ENCODE data around the gene SLC22A14.
"Not testable (repeated sequence)": the region's sequence is repeated elsewhere in the genome, so short reads cannot be mapped to it uniquely, and the experiment has no call there.

SLC22A14 gene

DNA sequence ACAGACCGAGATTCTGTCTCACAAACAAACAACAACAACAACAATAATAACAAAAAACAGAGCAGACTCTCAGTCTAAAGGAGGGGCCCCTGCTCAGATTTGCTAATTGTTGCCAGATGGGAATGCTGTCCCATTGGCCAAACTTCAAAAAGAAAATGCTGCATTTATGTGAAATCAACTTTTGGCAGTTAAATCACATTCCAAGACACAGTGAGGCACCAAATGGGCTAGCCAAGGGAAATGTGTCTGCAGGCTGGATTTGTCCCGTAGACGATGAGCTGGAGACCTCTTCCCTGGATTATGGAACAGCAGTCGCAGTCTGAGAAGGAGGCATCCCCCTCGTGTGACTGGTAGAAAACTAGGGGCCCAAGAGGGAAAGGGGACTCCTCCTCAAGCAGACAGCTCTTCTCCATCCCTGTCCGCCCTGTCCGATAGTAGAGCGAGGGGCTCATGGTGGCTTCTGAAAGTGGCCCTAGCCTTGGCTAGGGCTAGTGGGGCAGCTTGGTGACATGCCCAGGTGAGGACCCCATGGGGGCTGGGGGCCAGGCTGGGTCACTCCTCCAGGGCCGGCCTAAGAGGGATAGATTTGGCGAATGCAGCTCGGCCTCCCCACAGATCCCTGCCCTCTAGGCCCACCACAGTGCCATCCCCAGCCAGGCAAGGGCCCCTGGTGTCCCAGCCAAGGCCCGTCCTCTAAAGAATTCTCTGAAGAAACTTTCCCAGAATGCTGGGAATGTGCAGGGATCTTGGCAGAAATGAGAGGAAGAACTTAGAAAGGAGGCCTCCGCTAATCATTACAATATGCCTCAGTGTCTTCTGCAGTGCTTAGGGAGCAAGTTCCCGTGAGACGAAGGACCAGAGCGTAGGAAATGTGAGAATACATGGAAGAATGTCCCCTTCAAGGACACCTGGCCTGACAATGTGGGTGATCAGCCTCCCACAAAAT lies 2.0 kb downstream of the SLC22A14 start:
- Mint-ChIP-seq H3K27me3 (no peaks in the 10 kb centered on the region), H3K4me3 (no peak overlapping the region), H3K4me1 (no peaks in the 10 kb centered on the region), H3K36me3 (ENCODE audit: low read depth) (no peaks in the 10 kb centered on the region), H3K27ac (no peak overlapping the region), H3K9me3 (no peaks in the 10 kb centered on the region)
- DNase-seq (no peak), ATAC-seq (no peak)

GRCh38 chr3:38284756-38285150 lies 2.7 kb downstream of the SLC22A14 start:
- DNase-seq (no peak), ATAC-seq (no peak)
- H3K36me3 Mint-ChIP-seq (ENCODE audit: low read depth), result no peaks in the 10 kb centered on the region
- no peaks in the 10 kb centered on the region for H3K9me3 Mint-ChIP-seq
- no peaks in the 10 kb centered on the region for H3K4me1 Mint-ChIP-seq
- H3K4me3 Mint-ChIP-seq, result no peak overlapping the region
- no peaks in the 10 kb centered on the region for H3K27me3 Mint-ChIP-seq
- H3K27ac Mint-ChIP-seq, result no peak overlapping the region

- DNase-seq; H3K4me1 Mint-ChIP-seq; H3K27me3 Mint-ChIP-seq; H3K4me3 Mint-ChIP-seq; H3K27ac Mint-ChIP-seq; ATAC-seq; H3K36me3 Mint-ChIP-seq (ENCODE audit: low read depth); H3K9me3 Mint-ChIP-seq: not testable (repeated sequence)
Measured at GRCh38 chr3:38289286-38290217, 7.5 kb downstream of the SLC22A14 start.

GRCh38 chr3:38297053-38297452 lies 15.0 kb downstream of the SLC22A14 start:
- H3K27me3 Mint-ChIP-seq; ATAC-seq; DNase-seq; H3K9me3 Mint-ChIP-seq; H3K4me3 Mint-ChIP-seq; H3K4me1 Mint-ChIP-seq; H3K36me3 Mint-ChIP-seq (ENCODE audit: low read depth); H3K27ac Mint-ChIP-seq: not testable (repeated sequence)

DNA sequence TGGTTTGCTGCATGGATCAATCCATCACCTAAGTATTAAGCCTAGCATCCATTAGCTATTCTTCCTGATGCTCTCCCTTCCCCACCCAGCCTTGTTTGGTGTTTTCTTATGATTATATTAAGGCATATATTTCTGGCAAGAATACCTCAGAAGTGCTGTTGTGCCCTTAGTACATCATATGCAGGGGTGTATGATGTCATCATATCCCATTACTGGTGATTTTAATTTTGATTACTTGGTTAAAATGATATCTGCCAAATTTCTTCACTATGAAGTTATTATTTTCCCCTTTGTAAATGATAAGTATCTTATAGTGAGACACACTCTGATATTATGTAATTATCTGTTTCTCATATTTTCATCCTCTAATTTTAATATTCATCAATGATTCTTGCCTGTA lies 15.4 kb downstream of the SLC22A14 start:
- no peaks in the 10 kb centered on the region for H3K27me3 Mint-ChIP-seq
- no peak overlapping the region for H3K4me3 Mint-ChIP-seq
- ATAC-seq, result no peak

GRCh38 chr3:38297947-38298711 lies 16.0 kb downstream of the SLC22A14 start:
- Mint-ChIP-seq H3K4me1 (no peaks in the 10 kb centered on the region), H3K36me3 (ENCODE audit: low read depth) (no peaks in the 10 kb centered on the region), H3K4me3 (no peak overlapping the region), H3K27ac (no peak overlapping the region), H3K27me3 (no peaks in the 10 kb centered on the region), H3K9me3 (no peaks in the 10 kb centered on the region)
- DNase-seq (no peak), ATAC-seq (no peak)

More for the DNA sequence above, 15.4 kb downstream of the SLC22A14 start:
- Mint-ChIP-seq H3K36me3 (ENCODE audit: low read depth) (no peaks in the 10 kb centered on the region), H3K9me3 (no peaks in the 10 kb centered on the region), H3K27ac (no peak overlapping the region), H3K4me1 (no peaks in the 10 kb centered on the region)
- no peak for DNase-seq

- no peaks in the 10 kb centered on the region for H3K9me3 Mint-ChIP-seq
- DNase-seq (no peak), ATAC-seq (no peak)
- peaks cover 4% of the 10 kb centered on the region for H3K27me3 Mint-ChIP-seq
- no peak overlapping the region for H3K27ac Mint-ChIP-seq
- H3K36me3 Mint-ChIP-seq (ENCODE audit: low read depth), result no peaks in the 10 kb centered on the region
- H3K4me3 Mint-ChIP-seq, result no peak overlapping the region
- no peaks in the 10 kb centered on the region for H3K4me1 Mint-ChIP-seq
Measured at GRCh38 chr3:38306941-38307340, 24.8 kb downstream of the SLC22A14 start.

GRCh38 chr3:38307599-38307998 lies 25.5 kb downstream of the SLC22A14 start:
- ATAC-seq, result no peak
- Mint-ChIP-seq H3K27ac (no peak overlapping the region), H3K4me3 (no peak overlapping the region)

DNA sequence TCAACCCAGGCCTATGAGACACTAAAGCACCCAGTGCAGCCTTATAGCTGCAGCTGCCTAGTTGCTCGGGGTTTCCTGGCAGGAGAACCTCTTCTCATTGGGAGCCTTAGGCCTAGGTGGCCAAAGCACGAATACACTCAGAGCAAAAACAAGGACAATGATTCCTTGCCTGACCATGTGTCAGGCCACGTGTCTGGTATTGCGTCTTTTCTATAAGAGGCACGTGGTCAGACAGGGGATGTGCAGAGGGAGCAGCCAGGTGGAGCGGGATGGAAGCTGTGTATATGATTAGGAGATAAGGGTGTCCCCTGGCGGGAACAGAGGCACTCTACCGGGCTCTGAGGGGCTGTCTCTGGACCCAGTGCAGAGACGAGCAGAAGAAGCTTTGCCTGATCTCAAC lies 26.4 kb downstream of the SLC22A14 start:
- no peaks in the 10 kb centered on the region for H3K4me1 Mint-ChIP-seq
- no peak for ATAC-seq
- no peak overlapping the region for H3K4me3 Mint-ChIP-seq
- peaks cover 4% of the 10 kb centered on the region for H3K27me3 Mint-ChIP-seq
- H3K27ac Mint-ChIP-seq, result no peak overlapping the region
- H3K36me3 Mint-ChIP-seq (ENCODE audit: low read depth), result no peaks in the 10 kb centered on the region
- no peaks in the 10 kb centered on the region for H3K9me3 Mint-ChIP-seq
- no peak for DNase-seq

More at GRCh38 chr3:38307599-38307998, 25.5 kb downstream of the SLC22A14 start:
- H3K4me1 Mint-ChIP-seq, result no peaks in the 10 kb centered on the region
- peaks cover 4% of the 10 kb centered on the region for H3K27me3 Mint-ChIP-seq
- H3K36me3 Mint-ChIP-seq (ENCODE audit: low read depth), result no peaks in the 10 kb centered on the region
- H3K9me3 Mint-ChIP-seq, result no peaks in the 10 kb centered on the region
- DNase-seq, result no peak

DNA sequence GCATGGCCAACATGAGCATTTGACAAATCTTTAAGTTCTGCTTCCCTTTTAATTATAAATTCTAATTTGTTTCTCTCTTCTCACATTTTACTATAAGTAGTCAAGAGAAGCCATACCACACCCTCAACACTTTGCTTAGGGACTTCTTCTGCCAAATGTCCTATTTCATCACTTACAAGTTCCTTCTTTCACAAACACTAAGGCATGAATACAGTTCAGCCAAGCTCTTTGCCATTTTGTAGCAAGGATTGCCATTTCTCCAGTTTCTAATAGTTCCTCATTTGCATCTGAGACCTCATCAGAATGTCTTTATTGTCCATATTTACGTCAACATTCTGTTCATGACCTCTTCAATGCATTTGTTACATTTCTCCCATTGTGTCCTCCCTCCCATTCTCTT lies 29.4 kb downstream of the SLC22A14 start:
- Mint-ChIP-seq H3K27me3 (peaks cover 2% of the 10 kb centered on the region), H3K36me3 (ENCODE audit: low read depth) (no peaks in the 10 kb centered on the region)

GRCh38 chr3:38311941-38312340 lies 29.8 kb downstream of the SLC22A14 start:
- Mint-ChIP-seq H3K36me3 (ENCODE audit: low read depth) (no peaks in the 10 kb centered on the region), H3K4me3 (no peak overlapping the region), H3K27ac (no peak overlapping the region), H3K4me1 (no peaks in the 10 kb centered on the region), H3K9me3 (no peaks in the 10 kb centered on the region), H3K27me3 (peaks cover 2% of the 10 kb centered on the region)
- ATAC-seq (no peak), DNase-seq (no peak)

More for the DNA sequence above, 29.4 kb downstream of the SLC22A14 start:
- no peak for ATAC-seq
- no peaks in the 10 kb centered on the region for H3K9me3 Mint-ChIP-seq
- H3K4me1 Mint-ChIP-seq, result no peaks in the 10 kb centered on the region
- H3K4me3 Mint-ChIP-seq, result no peak overlapping the region
- no peak overlapping the region for H3K27ac Mint-ChIP-seq
- no peak for DNase-seq

DNA sequence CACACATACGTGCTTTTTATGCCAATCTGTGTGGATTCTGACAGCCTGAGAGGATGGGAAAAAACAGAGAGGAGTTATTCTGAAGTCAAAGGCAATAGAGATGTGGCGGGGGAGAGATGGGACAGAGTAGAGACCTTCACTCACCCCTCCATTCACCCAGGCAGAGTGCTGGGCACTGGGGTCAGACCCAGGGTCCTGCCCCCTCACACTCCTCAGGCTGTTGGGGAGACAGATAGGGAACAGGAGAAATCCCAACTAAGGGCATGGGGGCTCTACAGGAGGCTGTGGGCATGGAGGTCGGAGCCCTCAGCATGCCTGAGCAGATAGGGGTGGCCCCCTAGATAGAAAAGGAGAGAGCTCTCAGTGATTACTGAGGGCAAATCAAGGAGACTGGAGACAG lies 30.3 kb downstream of the SLC22A14 start:
- ATAC-seq, result no peak
- DNase-seq, result no peak
- Mint-ChIP-seq H3K9me3 (no peaks in the 10 kb centered on the region), H3K36me3 (ENCODE audit: low read depth) (no peaks in the 10 kb centered on the region), H3K27me3 (peaks cover 2% of the 10 kb centered on the region), H3K27ac (no peak overlapping the region), H3K4me3 (no peak overlapping the region), H3K4me1 (no peaks in the 10 kb centered on the region)

DNA sequence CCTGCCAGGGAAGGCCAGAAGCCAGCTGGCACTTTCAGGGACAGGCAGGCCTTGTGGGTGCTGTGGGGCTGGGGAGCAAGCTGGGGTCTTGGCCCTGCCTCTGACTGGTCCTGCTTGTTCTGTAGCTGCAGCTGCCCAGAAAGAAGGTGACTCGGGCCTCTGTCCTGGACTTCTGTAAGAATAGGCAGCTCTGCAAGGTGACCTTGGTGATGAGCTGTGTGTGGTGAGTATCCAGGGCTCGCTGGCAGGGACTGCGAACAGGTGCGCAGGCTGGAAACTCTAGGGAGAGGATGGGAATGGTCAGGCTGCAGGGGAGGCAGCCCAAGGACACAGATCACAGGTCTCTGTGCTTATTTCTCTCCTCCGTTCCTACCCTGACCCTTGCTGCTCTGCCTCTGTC lies 31.2 kb downstream of the SLC22A14 start:
- Mint-ChIP-seq H3K4me3 (no peak overlapping the region), H3K27ac (no peak overlapping the region), H3K9me3 (no peaks in the 10 kb centered on the region), H3K36me3 (ENCODE audit: low read depth) (no peaks in the 10 kb centered on the region), H3K4me1 (no peaks in the 10 kb centered on the region), H3K27me3 (peaks cover 2% of the 10 kb centered on the region)
- ATAC-seq, result no peak
- DNase-seq, result no peak

DNA sequence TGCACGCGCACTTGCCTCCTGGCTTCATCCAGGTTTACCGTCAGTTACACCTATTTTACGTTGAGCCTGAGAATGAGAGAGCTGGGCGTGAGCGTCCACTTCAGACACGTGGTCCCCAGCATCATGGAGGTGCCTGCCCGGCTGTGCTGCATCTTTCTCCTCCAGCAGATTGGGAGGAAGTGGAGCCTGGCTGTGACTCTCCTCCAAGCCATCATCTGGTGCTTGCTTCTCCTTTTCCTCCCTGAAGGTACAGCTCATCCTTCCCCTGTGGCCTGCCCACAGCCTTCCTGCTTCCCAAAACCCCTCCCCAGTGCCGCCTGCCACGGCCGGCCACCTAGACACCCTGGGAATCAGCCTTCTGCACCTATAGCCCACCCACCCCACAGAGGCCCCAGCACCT lies 31.6 kb downstream of the SLC22A14 start:
- Mint-ChIP-seq H3K27me3 (peaks cover 2% of the 10 kb centered on the region), H3K9me3 (no peaks in the 10 kb centered on the region), H3K36me3 (ENCODE audit: low read depth) (no peaks in the 10 kb centered on the region), H3K4me1 (no peaks in the 10 kb centered on the region), H3K4me3 (no peak overlapping the region), H3K27ac (no peak overlapping the region)
- ATAC-seq (no peak), DNase-seq (no peak)

Measured in activated naive CD8-positive, alpha-beta T cell treated with anti-CD3 and anti-CD28 coated beads, Interleukin-2, amount 50 U/mL, for 24 hours (primary cell).